ENCODE measurements around the gene AHCY. TPM values are rescaled to one million over a fixed set of nuclear protein-coding genes. Genes with fewer than 3 reads are reported as not detected.
"Not testable (repeated sequence)": the region's sequence is repeated elsewhere in the genome, so short reads cannot be mapped to it uniquely, and the experiment has no call there.

AHCY gene
- total RNA-seq, 4 donors from 2014 or later = 99.0 to 146 (median 137) TPM

GRCh38 chr20:34334654-34335407 lies 31.7 kb upstream of the AHCY start:
- WGBS, 2 donors = 44 to 62% methylated on average over 1 to 3 of the region's 5 CpGs

GRCh38 chr20:34333786-34334185 lies 30.6 kb upstream of the AHCY start:
- no peak overlapping the region for H3K27ac ChIP-seq
- DNase-seq = no peak
- H3K4me1 ChIP-seq = peaks cover 10 to 34% (median 10%) of the 10 kb centered on the region in 3 donors
- intact Hi-C loops (cut with DNase I) = no loop called here
- H3K36me3 ChIP-seq = no peaks in the 10 kb centered on the region
- no peak overlapping the region for H3K4me3 ChIP-seq
- H3K27me3 ChIP-seq = no peaks in the 10 kb centered on the region
- H3K9me3 ChIP-seq = no peaks in the 10 kb centered on the region
- WGBS, 2 donors = 82 to 87% methylated on average over 4 of the region's 4 CpGs
- TF ChIP-seq POLR2A (IDR thresholded peaks at IDR 0.05) (no peak), CTCF (IDR thresholded peaks at IDR 0.05) (no peak)

More at GRCh38 chr20:34334654-34335407, 31.7 kb upstream of the AHCY start:
- DNase-seq = no peak
- Histone ChIP-seq H3K27me3 (no peaks in the 10 kb centered on the region), H3K9me3 (no peaks in the 10 kb centered on the region), H3K4me3 (no peak overlapping the region), H3K4me1 (peaks cover 10 to 34% (median 10%) of the 10 kb centered on the region in 3 donors), H3K36me3 (no peaks in the 10 kb centered on the region), H3K27ac (peak overlapping the region; percentile 51 to 83 (median 76))
- intact Hi-C loops (cut with DNase I) = no loop called here
- TF ChIP-seq POLR2A (IDR thresholded peaks at IDR 0.05) = no peak
- no peak for TF ChIP-seq CTCF (IDR thresholded peaks at IDR 0.05)

- 88 to 94% methylated on average over 7 to 10 of the region's 19 CpGs for WGBS, 2 donors
- Histone ChIP-seq H3K27ac (no peak overlapping the region), H3K36me3 (no peaks in the 10 kb centered on the region), H3K4me3 (no peak overlapping the region), H3K4me1 (peaks cover 10 to 28% (median 10%) of the 10 kb centered on the region in 3 donors), H3K9me3 (no peaks in the 10 kb centered on the region), H3K27me3 (no peaks in the 10 kb centered on the region)
- DNase-seq = no peak
- intact Hi-C loops (cut with DNase I) = no loop called here
- no peak for TF ChIP-seq CTCF (IDR thresholded peaks at IDR 0.05)
- TF ChIP-seq POLR2A (IDR thresholded peaks at IDR 0.05) = no peak
These were observed 29.2 kb upstream of the AHCY start for GRCh38 chr20:34332262-34332920.

- intact Hi-C loops (cut with DNase I) = no loop called here
- Histone ChIP-seq H3K27me3 (no peaks in the 10 kb centered on the region), H3K4me3 (no peak overlapping the region), H3K27ac (no peak overlapping the region), H3K4me1 (peaks cover 10 to 27% (median 10%) of the 10 kb centered on the region in 3 donors), H3K36me3 (no peaks in the 10 kb centered on the region), H3K9me3 (no peaks in the 10 kb centered on the region)
- WGBS, 2 donors = 65 to 81% methylated on average over 7 of the region's 7 CpGs
- no peak for DNase-seq
- TF ChIP-seq POLR2A (IDR thresholded peaks at IDR 0.05) (no peak), CTCF (IDR thresholded peaks at IDR 0.05) (no peak)
These were observed 28.7 kb upstream of the AHCY start for GRCh38 chr20:34331838-34332237.

GRCh38 chr20:34330861-34331544 lies 27.8 kb upstream of the AHCY start:
- 88 to 89% methylated on average over 12 to 15 of the region's 15 CpGs for WGBS, 2 donors

More at GRCh38 chr20:34330861-34331544, 27.8 kb upstream of the AHCY start:
- H3K36me3 ChIP-seq; H3K27me3 ChIP-seq; DNase-seq; H3K9me3 ChIP-seq; H3K27ac ChIP-seq; intact Hi-C loops (cut with DNase I); H3K4me3 ChIP-seq: not testable (repeated sequence)
- H3K4me1 ChIP-seq = peaks cover 10 to 20% (median 10%) of the 10 kb centered on the region in 3 donors
